ENCODE measurements around the gene CCNY. TPM values are rescaled to one million over a fixed set of nuclear protein-coding genes. Genes with fewer than 3 reads are reported as not detected.

CCNY gene
- total RNA-seq, 1 experiment from 2014 or later: 51.9 TPM

GRCh38 chr10:35497909-35498308, 161.6 kb downstream of the CCNY start:
- intact Hi-C loops (cut with micrococcal nuclease; ENCODE audit: unreplicated experiment): no loop called here
- no peaks in the 10 kb centered on the region for H3K27me3 ChIP-seq (ENCODE audit: control insufficient read depth, insufficient read depth, low read length)
- TF ChIP-seq REST (IDR thresholded peaks at IDR 0.05; ENCODE audit: insufficient read depth in 1 of 2, low read depth in 2 of 2, low read length in 1 of 2) (no peak), SIN3A (IDR thresholded peaks at IDR 0.05; ENCODE audit: borderline replicate concordance, insufficient read depth, low read depth, low read length) (no peak), POLR2AphosphoS5 (IDR thresholded peaks at IDR 0.05; ENCODE audit: low read depth, low read length) (no peak), TCF7L2 (IDR thresholded peaks at IDR 0.05; ENCODE audit: low read depth, low read length) (no peak)
- TF ChIP-seq, protein P1, sequence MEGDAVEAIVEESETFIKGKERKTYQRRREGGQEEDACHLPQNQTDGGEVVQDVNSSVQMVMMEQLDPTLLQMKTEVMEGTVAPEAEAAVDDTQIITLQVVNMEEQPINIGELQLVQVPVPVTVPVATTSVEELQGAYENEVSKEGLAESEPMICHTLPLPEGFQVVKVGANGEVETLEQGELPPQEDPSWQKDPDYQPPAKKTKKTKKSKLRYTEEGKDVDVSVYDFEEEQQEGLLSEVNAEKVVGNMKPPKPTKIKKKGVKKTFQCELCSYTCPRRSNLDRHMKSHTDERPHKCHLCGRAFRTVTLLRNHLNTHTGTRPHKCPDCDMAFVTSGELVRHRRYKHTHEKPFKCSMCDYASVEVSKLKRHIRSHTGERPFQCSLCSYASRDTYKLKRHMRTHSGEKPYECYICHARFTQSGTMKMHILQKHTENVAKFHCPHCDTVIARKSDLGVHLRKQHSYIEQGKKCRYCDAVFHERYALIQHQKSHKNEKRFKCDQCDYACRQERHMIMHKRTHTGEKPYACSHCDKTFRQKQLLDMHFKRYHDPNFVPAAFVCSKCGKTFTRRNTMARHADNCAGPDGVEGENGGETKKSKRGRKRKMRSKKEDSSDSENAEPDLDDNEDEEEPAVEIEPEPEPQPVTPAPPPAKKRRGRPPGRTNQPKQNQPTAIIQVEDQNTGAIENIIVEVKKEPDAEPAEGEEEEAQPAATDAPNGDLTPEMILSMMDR (IDR thresholded peaks at IDR 0.05): no peak
- no peak overlapping the region for H3K27ac ChIP-seq (ENCODE audit: low read length)
- H3K4me3 ChIP-seq (ENCODE audit: low read depth in 2 of 2, low read length in 2 of 2): no peak overlapping the region
- no peaks in the 10 kb centered on the region for H3K9me3 ChIP-seq (ENCODE audit: control insufficient read depth, insufficient read depth, low read depth, low read length)
- H3K4me1 ChIP-seq (ENCODE audit: control insufficient read depth, insufficient read depth, low read length): peaks cover 2% of the 10 kb centered on the region; the same call in 1 of the 2 replicates
- in situ Hi-C loops (cut with HindIII; ENCODE audit: low pct_unique_long_range_greater_than_20kb, low sequenced_read_pairs): no loop called here
- no peaks in the 10 kb centered on the region for H3K36me3 ChIP-seq (ENCODE audit: control insufficient read depth, insufficient read depth, low read length)
- DNase-seq (ENCODE audit: low read depth, low spot score) (no peak), ATAC-seq (no peak)
- BruUV-seq (replicated peaks): no TSS peak
- ChIA-PET POLR2A (no interaction called here), CTCF (no interaction called here)

GRCh38 chr10:35498693-35499092, 162.4 kb downstream of the CCNY start:
- ATAC-seq (no peak), DNase-seq (ENCODE audit: low read depth, low spot score) (no peak)
- Histone ChIP-seq H3K36me3 (ENCODE audit: control insufficient read depth, insufficient read depth, low read length) (no peaks in the 10 kb centered on the region), H3K27me3 (ENCODE audit: control insufficient read depth, insufficient read depth, low read length) (no peaks in the 10 kb centered on the region), H3K4me1 (ENCODE audit: control insufficient read depth, insufficient read depth, low read length) (no peaks in the 10 kb centered on the region; the same call in 1 of the 2 replicates), H3K27ac (ENCODE audit: low read length) (no peak overlapping the region), H3K4me3 (ENCODE audit: low read depth in 2 of 2, low read length in 2 of 2) (no peak overlapping the region), H3K9me3 (ENCODE audit: control insufficient read depth, insufficient read depth, low read depth, low read length) (no peaks in the 10 kb centered on the region)
- POLR2A ChIA-PET: no interaction called here
- BruUV-seq (replicated peaks): no TSS peak
- intact Hi-C loops (cut with micrococcal nuclease; ENCODE audit: unreplicated experiment): no loop called here
- TF ChIP-seq SIN3A (IDR thresholded peaks at IDR 0.05; ENCODE audit: borderline replicate concordance, insufficient read depth, low read depth, low read length) (no peak), TCF7L2 (IDR thresholded peaks at IDR 0.05; ENCODE audit: low read depth, low read length) (no peak), POLR2AphosphoS5 (IDR thresholded peaks at IDR 0.05; ENCODE audit: low read depth, low read length) (no peak)
- TF ChIP-seq, protein P1 (IDR thresholded peaks at IDR 0.05): no peak
- in situ Hi-C loops (cut with HindIII; ENCODE audit: low pct_unique_long_range_greater_than_20kb, low sequenced_read_pairs): no loop called here
- CTCF ChIA-PET: no interaction called here

Measured in Panc1 (cell line).